WTC11 (cell line): ENCODE results near the gene KRTAP12-4. TPM values are rescaled to one million over a fixed set of nuclear protein-coding genes. Genes with fewer than 3 reads are reported as not detected.

Experiments
- ATAC-seq: fragments of 200-7000 bp; cut with Tn5 transposase; 2 replicates; pipeline ENCODE4 v1.10.0; 2021; ENCODE audit warnings: mild to moderate bottlenecking, moderate library complexity
- CTCF ChIA-PET: fragments of 300-600 bp; sonication (Branson Sonifier 250); formaldehyde crosslinking; loops from one replicate; lab custom pipeline; 2021; ENCODE audit warnings: antibody characterized with exemption; lab: Charles Lee
- POLR2A ChIA-PET: fragments of 350-600 bp; sonication (Branson Sonifier 250); formaldehyde crosslinking; loops from one replicate; lab custom pipeline; 2021; ENCODE audit warnings: antibody characterized with exemption; lab: Charles Lee
- DNase-seq: peaks from one replicate; pipeline ENCODE4 v3.0.0; 2021; ENCODE audit warnings: low spot score
- H3K27ac Mint-ChIP-seq: 2 replicates; pipeline ENCODE4 v1.8.0; 2021; ENCODE audit warnings: mixed read lengths
- H3K27me3 Mint-ChIP-seq: 2 replicates; pipeline ENCODE4 v1.8.0; 2021; ENCODE audit warnings: low read depth, mild to moderate bottlenecking, moderate library complexity, mixed read lengths
- H3K36me3 Mint-ChIP-seq: 2 replicates; pipeline ENCODE4 v1.8.0; 2021; ENCODE audit warnings: mixed read lengths
- H3K4me1 Mint-ChIP-seq: 2 replicates; pipeline ENCODE4 v1.8.0; 2022; ENCODE audit warnings: mixed read lengths
- H3K4me3 Mint-ChIP-seq: 2 replicates; pipeline ENCODE4 v1.8.0; 2021; ENCODE audit warnings: mild to moderate bottlenecking, moderate library complexity, mixed read lengths
- H3K9me3 Mint-ChIP-seq: 2 replicates; pipeline ENCODE4 v1.8.0; 2021; ENCODE audit warnings: mixed read lengths
- GABPB1 ChIP-seq: sonication (generic); formaldehyde crosslinking; IDR thresholded peaks from 2 replicates; pipeline ENCODE4 v1.8.1; 2023; ENCODE audit warnings: mild to moderate bottlenecking, missing genetic modification reagents
- OVOL2 ChIP-seq: fragments of 250-450 bp; sonication (Bioruptor Pico); IDR thresholded peaks from 2 replicates; pipeline ENCODE4 v1.9.0; 2021; ENCODE audit warnings: mild to moderate bottlenecking, borderline replicate concordance
- RORB ChIP-seq: fragments of 250-450 bp; sonication (Bioruptor Pico); IDR thresholded peaks from 2 replicates; pipeline ENCODE4 v1.9.0; 2021; ENCODE audit warnings: mild to moderate bottlenecking
- ZBTB21 ChIP-seq: sonication (generic); formaldehyde crosslinking; IDR thresholded peaks from 2 replicates; pipeline ENCODE4 v1.8.1; 2023; ENCODE audit warnings: mild to moderate bottlenecking, missing genetic modification reagents, borderline replicate concordance
- ZNF263 ChIP-seq: sonication (generic); formaldehyde crosslinking; IDR thresholded peaks from 2 replicates; pipeline ENCODE4 v1.8.1; 2022; ENCODE audit warnings: low read depth, mild to moderate bottlenecking, moderate library complexity, missing genetic modification reagents
- total RNA-seq: library from RNA; stranded (reverse); gene quantifications from 3 replicates; pipeline ENCODE4 v1.2.3, GENCODE V29; 2021
- TF ChIP-seq, protein P1 (sequence below): sonication (generic); formaldehyde crosslinking; IDR thresholded peaks from 2 replicates; pipeline ENCODE4 v1.8.0; 2023; ENCODE audit warnings: missing genetic modification reagents, mild to moderate bottlenecking, borderline replicate concordance
- TF ChIP-seq, protein P2 (sequence below): sonication (generic); formaldehyde crosslinking; IDR thresholded peaks from 2 replicates; pipeline ENCODE4 v1.8.0; 2023; ENCODE audit warnings: mild to moderate bottlenecking, missing genetic modification reagents
- TF ChIP-seq, protein P3 (sequence below): fragments of 250-450 bp; sonication (Bioruptor Pico); IDR thresholded peaks from 2 replicates; pipeline ENCODE4 v2.1.2; 2022; ENCODE audit warnings: mild to moderate bottlenecking, moderate library complexity
- TF ChIP-seq, protein P4 (sequence below): fragments of 200-600 bp; IDR thresholded peaks from 2 replicates; pipeline ENCODE4 v1.8.0; 2022; ENCODE audit warnings: antibody characterized with exemption
- TF ChIP-seq, protein P5 (sequence below): fragments of 250-450 bp; sonication (Bioruptor Pico); IDR thresholded peaks from 2 replicates; pipeline ENCODE4 v1.9.0; 2021; ENCODE audit warnings: mild to moderate bottlenecking, borderline replicate concordance
- TF ChIP-seq, protein P6 (sequence below): sonication (generic); formaldehyde crosslinking; IDR thresholded peaks from 2 replicates; pipeline ENCODE4 v1.8.1; 2023; ENCODE audit warnings: mild to moderate bottlenecking, missing genetic modification reagents, borderline replicate concordance
- TF ChIP-seq, protein P7 (sequence below): sonication (generic); formaldehyde crosslinking; conservative IDR thresholded peaks from 2 replicates; pipeline ENCODE4 v1.8.1; 2023; ENCODE audit warnings: mild to moderate bottlenecking, low read depth, missing genetic modification reagents, moderate library complexity
- TF ChIP-seq, protein P8 (sequence below): sonication (generic); formaldehyde crosslinking; IDR thresholded peaks from 2 replicates; pipeline ENCODE4 v1.8.1; 2022; ENCODE audit warnings: low read depth, mild to moderate bottlenecking, moderate library complexity, missing genetic modification reagents, borderline replicate concordance

Gene KRTAP12-4
- total RNA-seq, 1 experiment from 2014 or later = not detected

DNA sequence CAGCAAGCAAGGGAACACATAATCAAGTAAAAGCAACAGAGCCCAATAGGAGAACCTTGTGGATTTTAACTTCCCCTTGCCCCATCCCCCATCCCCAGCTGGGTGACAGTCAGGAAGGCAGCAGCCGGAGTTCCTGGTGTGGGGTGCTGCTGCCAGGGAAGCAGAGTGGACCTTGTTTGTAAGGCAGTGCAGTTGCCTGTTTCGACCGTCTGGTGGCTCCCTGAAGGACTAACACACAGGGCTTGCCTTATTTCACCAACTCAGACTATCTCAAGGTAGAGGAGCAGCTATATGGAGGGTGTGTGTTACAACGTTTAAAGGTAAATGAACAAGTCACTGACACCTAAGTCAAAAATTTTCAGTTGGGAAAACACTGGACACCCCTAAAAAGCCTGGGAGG is 36.0 kb downstream of the KRTAP12-4 start:
- H3K36me3 Mint-ChIP-seq = peaks cover 33% of the 10 kb centered on the region
- no peak overlapping the region for H3K4me3 Mint-ChIP-seq
- ATAC-seq = peak; percentile 81
- ChIA-PET CTCF (interaction anchor here (0.8 to 3.6 kb wide), 10 partner anchors 8 to 182 kb away, joined by 3 to 16 read pairs (median 4); partner anchors contain the start of genes KRTAP10-12, KRTAP10-5, KRTAP10-9 and TSPEAR), POLR2A (interaction anchor here (0.6 kb wide), 1 partner anchor 221 kb away, joined by 3 read pairs; no protein-coding TSS in a partner anchor)
- DNase-seq = peak; percentile 40
- no peak overlapping the region for H3K27ac Mint-ChIP-seq
- H3K9me3 Mint-ChIP-seq = peaks cover 47% of the 10 kb centered on the region
- H3K27me3 Mint-ChIP-seq = peaks cover 2% of the 10 kb centered on the region; the same call in 1 of the 2 replicates
- H3K4me1 Mint-ChIP-seq = peaks cover 31% of the 10 kb centered on the region
- TF ChIP-seq, protein P1, sequence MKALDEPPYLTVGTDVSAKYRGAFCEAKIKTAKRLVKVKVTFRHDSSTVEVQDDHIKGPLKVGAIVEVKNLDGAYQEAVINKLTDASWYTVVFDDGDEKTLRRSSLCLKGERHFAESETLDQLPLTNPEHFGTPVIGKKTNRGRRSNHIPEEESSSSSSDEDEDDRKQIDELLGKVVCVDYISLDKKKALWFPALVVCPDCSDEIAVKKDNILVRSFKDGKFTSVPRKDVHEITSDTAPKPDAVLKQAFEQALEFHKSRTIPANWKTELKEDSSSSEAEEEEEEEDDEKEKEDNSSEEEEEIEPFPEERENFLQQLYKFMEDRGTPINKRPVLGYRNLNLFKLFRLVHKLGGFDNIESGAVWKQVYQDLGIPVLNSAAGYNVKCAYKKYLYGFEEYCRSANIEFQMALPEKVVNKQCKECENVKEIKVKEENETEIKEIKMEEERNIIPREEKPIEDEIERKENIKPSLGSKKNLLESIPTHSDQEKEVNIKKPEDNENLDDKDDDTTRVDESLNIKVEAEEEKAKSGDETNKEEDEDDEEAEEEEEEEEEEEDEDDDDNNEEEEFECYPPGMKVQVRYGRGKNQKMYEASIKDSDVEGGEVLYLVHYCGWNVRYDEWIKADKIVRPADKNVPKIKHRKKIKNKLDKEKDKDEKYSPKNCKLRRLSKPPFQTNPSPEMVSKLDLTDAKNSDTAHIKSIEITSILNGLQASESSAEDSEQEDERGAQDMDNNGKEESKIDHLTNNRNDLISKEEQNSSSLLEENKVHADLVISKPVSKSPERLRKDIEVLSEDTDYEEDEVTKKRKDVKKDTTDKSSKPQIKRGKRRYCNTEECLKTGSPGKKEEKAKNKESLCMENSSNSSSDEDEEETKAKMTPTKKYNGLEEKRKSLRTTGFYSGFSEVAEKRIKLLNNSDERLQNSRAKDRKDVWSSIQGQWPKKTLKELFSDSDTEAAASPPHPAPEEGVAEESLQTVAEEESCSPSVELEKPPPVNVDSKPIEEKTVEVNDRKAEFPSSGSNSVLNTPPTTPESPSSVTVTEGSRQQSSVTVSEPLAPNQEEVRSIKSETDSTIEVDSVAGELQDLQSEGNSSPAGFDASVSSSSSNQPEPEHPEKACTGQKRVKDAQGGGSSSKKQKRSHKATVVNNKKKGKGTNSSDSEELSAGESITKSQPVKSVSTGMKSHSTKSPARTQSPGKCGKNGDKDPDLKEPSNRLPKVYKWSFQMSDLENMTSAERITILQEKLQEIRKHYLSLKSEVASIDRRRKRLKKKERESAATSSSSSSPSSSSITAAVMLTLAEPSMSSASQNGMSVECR (CRISPR knock-in tag) = no peak
- TF ChIP-seq, protein P2, sequence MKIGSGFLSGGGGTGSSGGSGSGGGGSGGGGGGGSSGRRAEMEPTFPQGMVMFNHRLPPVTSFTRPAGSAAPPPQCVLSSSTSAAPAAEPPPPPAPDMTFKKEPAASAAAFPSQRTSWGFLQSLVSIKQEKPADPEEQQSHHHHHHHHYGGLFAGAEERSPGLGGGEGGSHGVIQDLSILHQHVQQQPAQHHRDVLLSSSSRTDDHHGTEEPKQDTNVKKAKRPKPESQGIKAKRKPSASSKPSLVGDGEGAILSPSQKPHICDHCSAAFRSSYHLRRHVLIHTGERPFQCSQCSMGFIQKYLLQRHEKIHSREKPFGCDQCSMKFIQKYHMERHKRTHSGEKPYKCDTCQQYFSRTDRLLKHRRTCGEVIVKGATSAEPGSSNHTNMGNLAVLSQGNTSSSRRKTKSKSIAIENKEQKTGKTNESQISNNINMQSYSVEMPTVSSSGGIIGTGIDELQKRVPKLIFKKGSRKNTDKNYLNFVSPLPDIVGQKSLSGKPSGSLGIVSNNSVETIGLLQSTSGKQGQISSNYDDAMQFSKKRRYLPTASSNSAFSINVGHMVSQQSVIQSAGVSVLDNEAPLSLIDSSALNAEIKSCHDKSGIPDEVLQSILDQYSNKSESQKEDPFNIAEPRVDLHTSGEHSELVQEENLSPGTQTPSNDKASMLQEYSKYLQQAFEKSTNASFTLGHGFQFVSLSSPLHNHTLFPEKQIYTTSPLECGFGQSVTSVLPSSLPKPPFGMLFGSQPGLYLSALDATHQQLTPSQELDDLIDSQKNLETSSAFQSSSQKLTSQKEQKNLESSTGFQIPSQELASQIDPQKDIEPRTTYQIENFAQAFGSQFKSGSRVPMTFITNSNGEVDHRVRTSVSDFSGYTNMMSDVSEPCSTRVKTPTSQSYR (CRISPR knock-in tag) = no peak
- TF ChIP-seq, protein P3, sequence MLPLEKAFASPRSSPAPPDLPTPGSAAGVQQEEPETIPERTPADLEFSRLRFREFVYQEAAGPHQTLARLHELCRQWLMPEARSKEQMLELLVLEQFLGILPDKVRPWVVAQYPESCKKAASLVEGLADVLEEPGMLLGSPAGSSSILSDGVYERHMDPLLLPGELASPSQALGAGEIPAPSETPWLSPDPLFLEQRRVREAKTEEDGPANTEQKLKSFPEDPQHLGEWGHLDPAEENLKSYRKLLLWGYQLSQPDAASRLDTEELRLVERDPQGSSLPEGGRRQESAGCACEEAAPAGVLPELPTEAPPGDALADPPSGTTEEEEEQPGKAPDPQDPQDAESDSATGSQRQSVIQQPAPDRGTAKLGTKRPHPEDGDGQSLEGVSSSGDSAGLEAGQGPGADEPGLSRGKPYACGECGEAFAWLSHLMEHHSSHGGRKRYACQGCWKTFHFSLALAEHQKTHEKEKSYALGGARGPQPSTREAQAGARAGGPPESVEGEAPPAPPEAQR (CRISPR knock-in tag) = no peak
- TF ChIP-seq RORB (no peak), OVOL2 (CRISPR knock-in tag) (no peak), GABPB1 (CRISPR knock-in tag) (no peak), ZBTB21 (CRISPR knock-in tag) (no peak), ZNF263 (no peak)
- TF ChIP-seq, protein P4, sequence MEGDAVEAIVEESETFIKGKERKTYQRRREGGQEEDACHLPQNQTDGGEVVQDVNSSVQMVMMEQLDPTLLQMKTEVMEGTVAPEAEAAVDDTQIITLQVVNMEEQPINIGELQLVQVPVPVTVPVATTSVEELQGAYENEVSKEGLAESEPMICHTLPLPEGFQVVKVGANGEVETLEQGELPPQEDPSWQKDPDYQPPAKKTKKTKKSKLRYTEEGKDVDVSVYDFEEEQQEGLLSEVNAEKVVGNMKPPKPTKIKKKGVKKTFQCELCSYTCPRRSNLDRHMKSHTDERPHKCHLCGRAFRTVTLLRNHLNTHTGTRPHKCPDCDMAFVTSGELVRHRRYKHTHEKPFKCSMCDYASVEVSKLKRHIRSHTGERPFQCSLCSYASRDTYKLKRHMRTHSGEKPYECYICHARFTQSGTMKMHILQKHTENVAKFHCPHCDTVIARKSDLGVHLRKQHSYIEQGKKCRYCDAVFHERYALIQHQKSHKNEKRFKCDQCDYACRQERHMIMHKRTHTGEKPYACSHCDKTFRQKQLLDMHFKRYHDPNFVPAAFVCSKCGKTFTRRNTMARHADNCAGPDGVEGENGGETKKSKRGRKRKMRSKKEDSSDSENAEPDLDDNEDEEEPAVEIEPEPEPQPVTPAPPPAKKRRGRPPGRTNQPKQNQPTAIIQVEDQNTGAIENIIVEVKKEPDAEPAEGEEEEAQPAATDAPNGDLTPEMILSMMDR = no peak
- TF ChIP-seq, protein P5, sequence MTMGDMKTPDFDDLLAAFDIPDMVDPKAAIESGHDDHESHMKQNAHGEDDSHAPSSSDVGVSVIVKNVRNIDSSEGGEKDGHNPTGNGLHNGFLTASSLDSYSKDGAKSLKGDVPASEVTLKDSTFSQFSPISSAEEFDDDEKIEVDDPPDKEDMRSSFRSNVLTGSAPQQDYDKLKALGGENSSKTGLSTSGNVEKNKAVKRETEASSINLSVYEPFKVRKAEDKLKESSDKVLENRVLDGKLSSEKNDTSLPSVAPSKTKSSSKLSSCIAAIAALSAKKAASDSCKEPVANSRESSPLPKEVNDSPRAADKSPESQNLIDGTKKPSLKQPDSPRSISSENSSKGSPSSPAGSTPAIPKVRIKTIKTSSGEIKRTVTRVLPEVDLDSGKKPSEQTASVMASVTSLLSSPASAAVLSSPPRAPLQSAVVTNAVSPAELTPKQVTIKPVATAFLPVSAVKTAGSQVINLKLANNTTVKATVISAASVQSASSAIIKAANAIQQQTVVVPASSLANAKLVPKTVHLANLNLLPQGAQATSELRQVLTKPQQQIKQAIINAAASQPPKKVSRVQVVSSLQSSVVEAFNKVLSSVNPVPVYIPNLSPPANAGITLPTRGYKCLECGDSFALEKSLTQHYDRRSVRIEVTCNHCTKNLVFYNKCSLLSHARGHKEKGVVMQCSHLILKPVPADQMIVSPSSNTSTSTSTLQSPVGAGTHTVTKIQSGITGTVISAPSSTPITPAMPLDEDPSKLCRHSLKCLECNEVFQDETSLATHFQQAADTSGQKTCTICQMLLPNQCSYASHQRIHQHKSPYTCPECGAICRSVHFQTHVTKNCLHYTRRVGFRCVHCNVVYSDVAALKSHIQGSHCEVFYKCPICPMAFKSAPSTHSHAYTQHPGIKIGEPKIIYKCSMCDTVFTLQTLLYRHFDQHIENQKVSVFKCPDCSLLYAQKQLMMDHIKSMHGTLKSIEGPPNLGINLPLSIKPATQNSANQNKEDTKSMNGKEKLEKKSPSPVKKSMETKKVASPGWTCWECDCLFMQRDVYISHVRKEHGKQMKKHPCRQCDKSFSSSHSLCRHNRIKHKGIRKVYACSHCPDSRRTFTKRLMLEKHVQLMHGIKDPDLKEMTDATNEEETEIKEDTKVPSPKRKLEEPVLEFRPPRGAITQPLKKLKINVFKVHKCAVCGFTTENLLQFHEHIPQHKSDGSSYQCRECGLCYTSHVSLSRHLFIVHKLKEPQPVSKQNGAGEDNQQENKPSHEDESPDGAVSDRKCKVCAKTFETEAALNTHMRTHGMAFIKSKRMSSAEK (CRISPR knock-in tag) = no peak
- TF ChIP-seq, protein P6, sequence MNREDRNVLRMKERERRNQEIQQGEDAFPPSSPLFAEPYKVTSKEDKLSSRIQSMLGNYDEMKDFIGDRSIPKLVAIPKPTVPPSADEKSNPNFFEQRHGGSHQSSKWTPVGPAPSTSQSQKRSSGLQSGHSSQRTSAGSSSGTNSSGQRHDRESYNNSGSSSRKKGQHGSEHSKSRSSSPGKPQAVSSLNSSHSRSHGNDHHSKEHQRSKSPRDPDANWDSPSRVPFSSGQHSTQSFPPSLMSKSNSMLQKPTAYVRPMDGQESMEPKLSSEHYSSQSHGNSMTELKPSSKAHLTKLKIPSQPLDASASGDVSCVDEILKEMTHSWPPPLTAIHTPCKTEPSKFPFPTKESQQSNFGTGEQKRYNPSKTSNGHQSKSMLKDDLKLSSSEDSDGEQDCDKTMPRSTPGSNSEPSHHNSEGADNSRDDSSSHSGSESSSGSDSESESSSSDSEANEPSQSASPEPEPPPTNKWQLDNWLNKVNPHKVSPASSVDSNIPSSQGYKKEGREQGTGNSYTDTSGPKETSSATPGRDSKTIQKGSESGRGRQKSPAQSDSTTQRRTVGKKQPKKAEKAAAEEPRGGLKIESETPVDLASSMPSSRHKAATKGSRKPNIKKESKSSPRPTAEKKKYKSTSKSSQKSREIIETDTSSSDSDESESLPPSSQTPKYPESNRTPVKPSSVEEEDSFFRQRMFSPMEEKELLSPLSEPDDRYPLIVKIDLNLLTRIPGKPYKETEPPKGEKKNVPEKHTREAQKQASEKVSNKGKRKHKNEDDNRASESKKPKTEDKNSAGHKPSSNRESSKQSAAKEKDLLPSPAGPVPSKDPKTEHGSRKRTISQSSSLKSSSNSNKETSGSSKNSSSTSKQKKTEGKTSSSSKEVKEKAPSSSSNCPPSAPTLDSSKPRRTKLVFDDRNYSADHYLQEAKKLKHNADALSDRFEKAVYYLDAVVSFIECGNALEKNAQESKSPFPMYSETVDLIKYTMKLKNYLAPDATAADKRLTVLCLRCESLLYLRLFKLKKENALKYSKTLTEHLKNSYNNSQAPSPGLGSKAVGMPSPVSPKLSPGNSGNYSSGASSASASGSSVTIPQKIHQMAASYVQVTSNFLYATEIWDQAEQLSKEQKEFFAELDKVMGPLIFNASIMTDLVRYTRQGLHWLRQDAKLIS (CRISPR knock-in tag) = no peak
- TF ChIP-seq, protein P7, sequence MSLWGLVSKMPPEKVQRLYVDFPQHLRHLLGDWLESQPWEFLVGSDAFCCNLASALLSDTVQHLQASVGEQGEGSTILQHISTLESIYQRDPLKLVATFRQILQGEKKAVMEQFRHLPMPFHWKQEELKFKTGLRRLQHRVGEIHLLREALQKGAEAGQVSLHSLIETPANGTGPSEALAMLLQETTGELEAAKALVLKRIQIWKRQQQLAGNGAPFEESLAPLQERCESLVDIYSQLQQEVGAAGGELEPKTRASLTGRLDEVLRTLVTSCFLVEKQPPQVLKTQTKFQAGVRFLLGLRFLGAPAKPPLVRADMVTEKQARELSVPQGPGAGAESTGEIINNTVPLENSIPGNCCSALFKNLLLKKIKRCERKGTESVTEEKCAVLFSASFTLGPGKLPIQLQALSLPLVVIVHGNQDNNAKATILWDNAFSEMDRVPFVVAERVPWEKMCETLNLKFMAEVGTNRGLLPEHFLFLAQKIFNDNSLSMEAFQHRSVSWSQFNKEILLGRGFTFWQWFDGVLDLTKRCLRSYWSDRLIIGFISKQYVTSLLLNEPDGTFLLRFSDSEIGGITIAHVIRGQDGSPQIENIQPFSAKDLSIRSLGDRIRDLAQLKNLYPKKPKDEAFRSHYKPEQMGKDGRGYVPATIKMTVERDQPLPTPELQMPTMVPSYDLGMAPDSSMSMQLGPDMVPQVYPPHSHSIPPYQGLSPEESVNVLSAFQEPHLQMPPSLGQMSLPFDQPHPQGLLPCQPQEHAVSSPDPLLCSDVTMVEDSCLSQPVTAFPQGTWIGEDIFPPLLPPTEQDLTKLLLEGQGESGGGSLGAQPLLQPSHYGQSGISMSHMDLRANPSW = no peak
- TF ChIP-seq, protein P8, sequence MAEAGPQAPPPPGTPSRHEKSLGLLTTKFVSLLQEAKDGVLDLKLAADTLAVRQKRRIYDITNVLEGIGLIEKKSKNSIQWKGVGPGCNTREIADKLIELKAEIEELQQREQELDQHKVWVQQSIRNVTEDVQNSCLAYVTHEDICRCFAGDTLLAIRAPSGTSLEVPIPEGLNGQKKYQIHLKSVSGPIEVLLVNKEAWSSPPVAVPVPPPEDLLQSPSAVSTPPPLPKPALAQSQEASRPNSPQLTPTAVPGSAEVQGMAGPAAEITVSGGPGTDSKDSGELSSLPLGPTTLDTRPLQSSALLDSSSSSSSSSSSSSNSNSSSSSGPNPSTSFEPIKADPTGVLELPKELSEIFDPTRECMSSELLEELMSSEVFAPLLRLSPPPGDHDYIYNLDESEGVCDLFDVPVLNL (CRISPR knock-in tag) = no peak
